Skin of body (tissue), 2 donors: ENCODE data around the gene AFAP1L2. TPM values are rescaled to one million over a fixed set of nuclear protein-coding genes. Genes with fewer than 3 reads are reported as not detected.

Source experiments
- DNase-seq: peaks from one replicate; lab custom pipeline; 2025; lab: John Stamatoyannopoulos, UW
- total RNA-seq: library from RNA; depleted of rRNA; stranded (reverse); fragments of >200 nt; gene quantifications from one replicate; pipeline ENCODE4 v1.2.3, GENCODE V29; 2014

AFAP1L2 gene
- total RNA-seq, 1 donor from 2014 or later: 24.9 TPM

- DNase-seq: no peak
These were observed 12.7 kb downstream of the AFAP1L2 start for GRCh38 chr10:114391599-114391998.

GRCh38 chr10:114389426-114389825 is 14.9 kb downstream of the AFAP1L2 start:
- no peak for DNase-seq

GRCh38 chr10:114388275-114388674 is 16.0 kb downstream of the AFAP1L2 start:
- no peak for DNase-seq

- DNase-seq: no peak
These were observed 16.5 kb downstream of the AFAP1L2 start for GRCh38 chr10:114387784-114388183.

- no peak for DNase-seq
These were observed 17.9 kb downstream of the AFAP1L2 start for GRCh38 chr10:114386452-114386851.

GRCh38 chr10:114385557-114385956 is 18.7 kb downstream of the AFAP1L2 start:
- DNase-seq: no peak

GRCh38 chr10:114384601-114385000 is 19.7 kb downstream of the AFAP1L2 start:
- DNase-seq: no peak

GRCh38 chr10:114384181-114384580 is 20.1 kb downstream of the AFAP1L2 start:
- peak; percentile 31 for DNase-seq

- no peak for DNase-seq
These were observed 23.5 kb downstream of the AFAP1L2 start for GRCh38 chr10:114380797-114381196.

- DNase-seq: no peak
These were observed 24.2 kb downstream of the AFAP1L2 start for GRCh38 chr10:114380060-114380459.

- peak; percentile 78 for DNase-seq
These were observed 24.7 kb downstream of the AFAP1L2 start for GRCh38 chr10:114379631-114380041.

GRCh38 chr10:114376523-114376922 is 27.8 kb downstream of the AFAP1L2 start:
- peak; percentile 36 for DNase-seq

- DNase-seq: peak; percentile 38
These were observed 29.3 kb downstream of the AFAP1L2 start for GRCh38 chr10:114375047-114375446.

GRCh38 chr10:114374053-114374791 is 30.1 kb downstream of the AFAP1L2 start:
- peak; percentile 95 for DNase-seq

- DNase-seq: no peak
These were observed 30.7 kb downstream of the AFAP1L2 start for GRCh38 chr10:114373631-114374030.

- no peak for DNase-seq
These were observed 31.3 kb downstream of the AFAP1L2 start for GRCh38 chr10:114372995-114373394.

GRCh38 chr10:114372179-114372578 is 32.1 kb downstream of the AFAP1L2 start:
- DNase-seq: no peak

GRCh38 chr10:114370966-114371365 is 33.3 kb downstream of the AFAP1L2 start:
- DNase-seq: no peak

GRCh38 chr10:114370199-114370598 is 34.1 kb downstream of the AFAP1L2 start:
- DNase-seq: no peak

GRCh38 chr10:114368057-114368391 is 36.3 kb downstream of the AFAP1L2 start:
- no peak for DNase-seq

GRCh38 chr10:114367351-114368056 is 36.8 kb downstream of the AFAP1L2 start:
- no peak for DNase-seq

- no peak for DNase-seq
These were observed 39.6 kb downstream of the AFAP1L2 start for GRCh38 chr10:114364726-114365125.
